HepG2 (cell line): ENCODE results near the gene TTYH2. TPM values are rescaled to one million over a fixed set of nuclear protein-coding genes. Genes with fewer than 3 reads are reported as not detected.
A peak's percentile ranks its signal among the peaks of the same experiment; 100 is the strongest.

Experiments
- ATAC-seq: fragments of 200-7000 bp; cut with Tn5 transposase; 3 replicates; pipeline ENCODE4 v1.9.1; 2020; ENCODE audit warnings: mild to moderate bottlenecking, moderate library complexity
- BruUV-seq: library from RNA; stranded (reverse); fragments of 400-500 nt; replicated peaks from 2 replicates; lab custom pipeline; 2021; lab: Mats Ljungman, UMichigan
- CTCF ChIA-PET: fragments of 300-600 bp; formaldehyde crosslinking; extraction: SDS; loops from one replicate; lab custom pipeline; 2021; ENCODE audit warnings: low total read pairs, inconsistent platforms, low intra/inter-chr PET ratio; lab: Yijun Ruan, JAX
- POLR2A ChIA-PET: fragments of 350-600 bp; sonication (Branson Sonifier 250); formaldehyde crosslinking; loops from one replicate; lab custom pipeline; 2020; ENCODE audit warnings: antibody characterized with exemption, inconsistent platforms; lab: Yijun Ruan, JAX
- DNase-seq: peaks from one replicate; pipeline ENCODE4 v3.0.0-alpha.2; 2015; ENCODE audit warnings: low spot score
- FAIRE-seq: peaks from 3 replicates; lab custom pipeline; 2011; peaks lifted over from hg19 to GRCh38; lab: Jason Lieb, UNC
- H2AFZ ChIP-seq: one replicate; pipeline ENCODE4 v1.6.1; 2011; ENCODE audit warnings: low read length, inconsistent platforms
- H3K27ac ChIP-seq: fragments of 300-600 bp; 3 replicates; pipeline ENCODE4 v1.8.0; 2011; ENCODE audit warnings: mixed run types, mild to moderate bottlenecking, mixed read lengths, low read length, inconsistent platforms; ENCODE audit not compliant: insufficient read depth; ENCODE audit errors: extremely low read length
- H3K27me3 ChIP-seq, 2 experiments: fragments of 200-600 bp in 1 of 2; 2 replicates in 1 of 2; 3 replicates in 1 of 2; pipeline versions ENCODE4 v1.6.0 to v1.8.0; 2011; ENCODE audit warnings: low read length in 2 of 2, mild to moderate bottlenecking in 2 of 2, moderate library complexity in 2 of 2, inconsistent platforms in 1 of 2; ENCODE audit not compliant: insufficient read depth in 2 of 2, control insufficient read depth in 1 of 2
- H3K36me3 ChIP-seq, 2 experiments: fragments of 200-600 bp in 1 of 2; replicated peaks in 1 of 2; 2 replicates in 1 of 2; 3 replicates in 1 of 2; pipeline versions ENCODE4 v1.5.1 to v1.8.0; 2011; ENCODE audit warnings: low read length in 2 of 2, inconsistent platforms in 1 of 2; ENCODE audit not compliant: insufficient read depth in 2 of 2, control insufficient read depth in 1 of 2
- H3K4me1 ChIP-seq: 2 replicates; pipeline ENCODE4 v1.5.1; 2012; ENCODE audit warnings: low read length, inconsistent platforms; ENCODE audit not compliant: insufficient read depth
- H3K4me2 ChIP-seq: 2 replicates; pipeline ENCODE4 v1.6.0; 2011; ENCODE audit warnings: low read depth, low read length, inconsistent platforms
- H3K4me3 ChIP-seq, 3 experiments: fragments of 200-600 bp in 1 of 3; sonication (generic), shearing (Covaris generic) in 1 of 3; replicated peaks in 1 of 3; 2 replicates each; pipeline ENCODE4 v1.5.1; 2011 to 2016; ENCODE audit warnings: low read length in 3 of 3, inconsistent platforms in 2 of 3, low read depth in 2 of 3, mild to moderate bottlenecking in 2 of 3, control low read depth in 1 of 3, mixed read lengths in 1 of 3; ENCODE audit not compliant: insufficient read depth in 1 of 3
- H3K79me2 ChIP-seq: one replicate; pipeline ENCODE4 v1.6.1; 2011; ENCODE audit warnings: low read length, inconsistent platforms; ENCODE audit not compliant: insufficient read depth
- H3K9ac ChIP-seq: 2 replicates; pipeline ENCODE4 v1.6.0; 2011; ENCODE audit warnings: mild to moderate bottlenecking, low read depth, low read length, inconsistent platforms; ENCODE audit not compliant: insufficient read depth
- H3K9me3 ChIP-seq: 2 replicates; pipeline ENCODE4 v1.5.1; 2012; ENCODE audit warnings: mild to moderate bottlenecking, low read length
- H4K20me1 ChIP-seq: 2 replicates; pipeline ENCODE4 v1.6.0; 2011; ENCODE audit warnings: inconsistent platforms, mild to moderate bottlenecking, low read length, moderate library complexity; ENCODE audit not compliant: insufficient read depth
- MEIS1 ChIP-seq: sonication (generic); formaldehyde crosslinking; IDR thresholded peaks from 2 replicates; pipeline ENCODE4 v1.9.0; 2021; ENCODE audit warnings: mild to moderate bottlenecking, missing genetic modification reagents, moderate library complexity, borderline replicate concordance
- MXD1 ChIP-seq: sonication (generic); formaldehyde crosslinking; IDR thresholded peaks from 2 replicates; pipeline ENCODE4 v1.4.0; 2020; ENCODE audit warnings: mild to moderate bottlenecking, missing genetic modification reagents
- NFIB ChIP-seq: sonication (generic); formaldehyde crosslinking; IDR thresholded peaks from 2 replicates; pipeline ENCODE4 v1.9.0; 2021; ENCODE audit warnings: missing genetic modification reagents, mild to moderate bottlenecking, borderline replicate concordance
- RBM22 ChIP-seq: fragments of 200-400 bp; formaldehyde crosslinking; optimal IDR thresholded peaks from 2 replicates; pipeline ENCODE3; 2017; ENCODE audit warnings: mild to moderate bottlenecking, low read length, moderate library complexity
- SALL1 ChIP-seq: sonication (generic); formaldehyde crosslinking; IDR thresholded peaks from 2 replicates; pipeline ENCODE4 v1.8.0; 2022; ENCODE audit warnings: mild to moderate bottlenecking, missing genetic modification reagents
- ZNF318 ChIP-seq: sonication (generic); formaldehyde crosslinking; IDR thresholded peaks from 2 replicates; pipeline ENCODE4 v1.4.0; 2020; ENCODE audit warnings: mild to moderate bottlenecking, missing genetic modification reagents
- ZNF569 ChIP-seq: sonication (generic); formaldehyde crosslinking; IDR thresholded peaks from 2 replicates; pipeline ENCODE4 v1.5.0; 2020; ENCODE audit warnings: mild to moderate bottlenecking, missing genetic modification reagents, moderate library complexity, borderline replicate concordance
- ZNF609 ChIP-seq: sonication (generic); formaldehyde crosslinking; IDR thresholded peaks from 2 replicates; pipeline ENCODE4 v1.4.0; 2020; ENCODE audit warnings: mild to moderate bottlenecking, missing genetic modification reagents, borderline replicate concordance
- WGBS: methylation state at CpG from one replicate; pipeline ENCODE4 v1.1.6; 2017; ENCODE audit warnings: low lambda C conversion rate; 5-methylcytosine and 5-hydroxymethylcytosine counted together
- in situ Hi-C: cut with HindIII; loops from 2 replicates; pipeline ENCODE4 v1.10.0; 2017; ENCODE audit warnings: low pct_unique_long_range_greater_than_20kb; ENCODE audit not compliant: extremely low pct_ligation_motif_present
- intact Hi-C: fragments of 100-400 bp; cut with micrococcal nuclease; formaldehyde crosslinking; loops from one replicate; pipeline ENCODE4 v1.10.0; 2022; ENCODE audit not compliant: unreplicated experiment
- polyA plus RNA-seq, 8 experiments: library from polyadenylated mRNA; depleted of rRNA in 3 of 8; stranded (reverse) in 7 of 8; unstranded in 1 of 8; fragments of >200 nt; fragmentation: Illumina TruSeq in 4 of 8; extraction: Trizol in 4 of 8; gene quantifications; 2 replicates each; pipeline versions ENCODE4 v1.2.1 to v1.2.3, GENCODE V29; 2011 to 2016; ENCODE audit warnings: low read depth in 4 of 8, missing spikeins in 1 of 8, mixed read lengths in 1 of 8; ENCODE audit not compliant: insufficient read depth in 1 of 8
- total RNA-seq, 5 experiments: library from RNA; depleted of rRNA; stranded (reverse); fragments of >200 nt; fragmentation: Illumina TruSeq; extraction: Trizol; gene quantifications; 2 replicates each; pipeline ENCODE4 v1.2.3, GENCODE V29; 2016; ENCODE audit warnings: low read depth in 1 of 5

Gene TTYH2
- total and polyA plus RNA-seq, 2 of the 13 experiments (the other 11 are each of a cell fraction or from before 2014, with no cell fraction given) = 0.77 to 0.96 TPM

GRCh38 chr17:74211141-74211911 lies 2.0 kb upstream of the TTYH2 start:
- H3K27me3 ChIP-seq = peaks cover 0 to 8% of the 10 kb centered on the region in 2 experiments; a peak in 2 of 5 replicates
- in situ Hi-C loops (no loop called here), intact Hi-C loops (no loop called here)
- POLR2A ChIA-PET = interaction anchor here (0.7 kb wide), 1 partner anchor 85 kb away, joined by 3 read pairs; no protein-coding TSS in a partner anchor
- no peak overlapping the region for H3K27ac ChIP-seq
- no TSS peak for BruUV-seq
- H3K4me1 ChIP-seq = peaks cover 59% of the 10 kb centered on the region
- peaks cover 49% of the 10 kb centered on the region for H4K20me1 ChIP-seq
- no peak overlapping the region; the same call in 1 of the 2 replicates for H3K4me2 ChIP-seq
- peaks cover 18% of the 10 kb centered on the region for H3K79me2 ChIP-seq
- WGBS = 75% methylated on average over 9 of the region's 14 CpGs
- no peak for DNase-seq
- no peaks in the 10 kb centered on the region for H3K9me3 ChIP-seq
- H3K9ac ChIP-seq = no peak overlapping the region
- no peak for FAIRE-seq
- peak; percentile 2 for ATAC-seq
- no peak overlapping the region for H3K4me3 ChIP-seq
- CTCF ChIA-PET = no interaction called here
- peaks cover 26 to 43% of the 10 kb centered on the region in 2 experiments for H3K36me3 ChIP-seq
- H2AFZ ChIP-seq = no peak overlapping the region
- TF ChIP-seq ZNF318 (CRISPR knock-in tag) (0 out of 2 replicates have a peak, but pooled peaks have one; percentile 29), ZNF609 (CRISPR knock-in tag) (0 out of 2 replicates have a peak, but pooled peaks have one; percentile 33), NFIB (CRISPR knock-in tag) (peak; percentile 2; the same call in 1 of the 2 replicates), ZNF569 (CRISPR knock-in tag) (no peak), MXD1 (CRISPR knock-in tag) (0 out of 2 replicates have a peak, but pooled peaks have one; percentile 36), MEIS1 (CRISPR knock-in tag) (0 out of 2 replicates have a peak, but pooled peaks have one; percentile 35), SALL1 (CRISPR knock-in tag) (peak; percentile 28; the same call in 1 of the 2 replicates), RBM22 (peak; percentile 15)
